GM13977 (cell line): ENCODE results near the gene CTNND2.

ENCODE experiments used
- DNase-seq: peaks from one replicate; pipeline ENCODE4 v3.0.0; 2012; ENCODE audit warnings: low spot score
- in situ Hi-C: fragments of 300-500 bp; cut with MboI; formaldehyde crosslinking; loops from one replicate; pipeline ENCODE4 v1.12.0; 2022; ENCODE audit warnings: low sequenced_read_pairs, low pct_unique_long_range_greater_than_20kb, mixed read lengths, inconsistent platforms; ENCODE audit not compliant: unreplicated experiment
- TF ChIP-seq, protein P1 (sequence below): IDR thresholded peaks from 2 replicates; pipeline ENCODE4 v1.5.1; 2012; ENCODE audit warnings: mild to moderate bottlenecking, control low read depth; ENCODE audit not compliant: insufficient read depth; ENCODE audit errors: extremely low read depth, missing control alignments

CTNND2 gene

DNA sequence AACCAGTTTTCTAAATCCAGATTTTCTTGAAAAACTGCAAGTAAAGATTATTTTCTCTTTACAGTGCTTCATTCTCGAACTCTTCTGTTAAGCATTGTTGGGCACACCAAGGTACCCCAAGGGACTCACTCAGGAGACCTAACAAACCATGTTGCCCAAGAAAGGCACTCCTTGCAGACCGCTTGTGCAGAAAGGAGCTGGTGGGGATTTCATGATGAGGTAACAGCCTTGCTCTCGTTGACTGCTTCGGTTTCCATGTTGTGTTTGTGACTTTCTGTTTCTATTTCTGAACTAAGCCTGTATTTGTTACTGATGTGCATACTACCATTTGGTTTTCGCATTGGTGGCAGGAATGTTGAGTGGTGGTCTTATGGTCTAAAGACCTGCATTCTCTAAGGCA lies 876.6 kb downstream of the CTNND2 start:
- peak; percentile 17 for DNase-seq
- in situ Hi-C loops: no loop called here
- TF ChIP-seq, protein P1, sequence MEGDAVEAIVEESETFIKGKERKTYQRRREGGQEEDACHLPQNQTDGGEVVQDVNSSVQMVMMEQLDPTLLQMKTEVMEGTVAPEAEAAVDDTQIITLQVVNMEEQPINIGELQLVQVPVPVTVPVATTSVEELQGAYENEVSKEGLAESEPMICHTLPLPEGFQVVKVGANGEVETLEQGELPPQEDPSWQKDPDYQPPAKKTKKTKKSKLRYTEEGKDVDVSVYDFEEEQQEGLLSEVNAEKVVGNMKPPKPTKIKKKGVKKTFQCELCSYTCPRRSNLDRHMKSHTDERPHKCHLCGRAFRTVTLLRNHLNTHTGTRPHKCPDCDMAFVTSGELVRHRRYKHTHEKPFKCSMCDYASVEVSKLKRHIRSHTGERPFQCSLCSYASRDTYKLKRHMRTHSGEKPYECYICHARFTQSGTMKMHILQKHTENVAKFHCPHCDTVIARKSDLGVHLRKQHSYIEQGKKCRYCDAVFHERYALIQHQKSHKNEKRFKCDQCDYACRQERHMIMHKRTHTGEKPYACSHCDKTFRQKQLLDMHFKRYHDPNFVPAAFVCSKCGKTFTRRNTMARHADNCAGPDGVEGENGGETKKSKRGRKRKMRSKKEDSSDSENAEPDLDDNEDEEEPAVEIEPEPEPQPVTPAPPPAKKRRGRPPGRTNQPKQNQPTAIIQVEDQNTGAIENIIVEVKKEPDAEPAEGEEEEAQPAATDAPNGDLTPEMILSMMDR: no peak

- DNase-seq: no peak
- TF ChIP-seq, protein P1: no peak
- in situ Hi-C loops: no loop called here
Measured at GRCh38 chr5:11026543-11026942, 877.7 kb downstream of the CTNND2 start.

- DNase-seq: no peak
- TF ChIP-seq, protein P1: no peak
- in situ Hi-C loops: no loop called here
Measured at GRCh38 chr5:11023945-11024344, 880.3 kb downstream of the CTNND2 start.

DNA sequence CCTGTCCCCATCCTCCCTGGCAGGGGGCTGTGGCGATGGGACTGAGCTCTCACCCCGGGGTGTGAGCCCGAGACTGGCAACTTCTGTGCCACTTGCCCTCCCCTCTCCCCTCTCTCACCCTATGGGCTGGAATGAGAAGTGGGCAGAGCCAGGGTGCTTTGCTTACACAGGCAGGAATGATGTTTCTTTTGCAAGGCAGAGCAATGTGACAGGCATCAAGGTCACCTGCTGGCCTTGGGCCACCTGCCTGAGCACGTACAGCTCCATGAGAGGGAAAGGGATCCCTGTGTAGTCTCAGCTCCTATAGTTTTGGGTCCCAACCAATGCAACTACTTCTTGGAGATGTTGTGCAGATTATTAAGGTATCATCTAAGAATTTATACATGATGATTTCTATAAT lies 890.5 kb downstream of the CTNND2 start:
- TF ChIP-seq, protein P1: no peak
- DNase-seq: no peak
- in situ Hi-C loops: no loop called here

DNA sequence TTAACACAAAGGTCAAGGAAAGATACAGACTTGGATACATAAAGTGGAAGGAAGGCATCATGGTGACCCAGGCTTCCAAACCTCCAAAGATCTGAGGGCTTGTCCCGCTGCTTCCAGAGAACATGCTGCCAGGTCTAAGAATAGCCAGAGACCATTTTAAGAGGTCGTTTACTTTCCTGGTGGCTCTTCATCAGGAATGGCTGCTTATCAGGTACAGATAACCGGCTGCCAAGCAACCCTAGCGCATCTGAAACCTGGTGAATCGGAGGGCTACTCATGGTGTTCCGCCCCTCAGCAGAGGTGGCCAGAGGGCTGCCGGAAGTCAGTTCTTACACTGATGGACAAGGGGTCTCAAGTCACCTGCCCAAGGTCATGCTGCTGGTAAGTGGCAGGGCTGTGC lies 892.0 kb downstream of the CTNND2 start:
- TF ChIP-seq, protein P1: no peak
- in situ Hi-C loops: no loop called here
- DNase-seq: no peak

GRCh38 chr5:11010429-11011210 lies 893.6 kb downstream of the CTNND2 start:
- in situ Hi-C loops: no loop called here
- TF ChIP-seq, protein P1: no peak
- no peak for DNase-seq
